Sigmoid colon (tissue), 4 donors: ENCODE results near the gene SFXN5.

Source experiments
- EP300 ChIP-seq, 4 donors: sonication (generic); formaldehyde crosslinking; IDR thresholded peaks; one replicate each; pipeline ENCODE4 v1.6.1; 2017; ENCODE audit warnings: antibody characterized with exemption in 4 of 4
- TF ChIP-seq, protein P1 (sequence below), 4 experiments: fragments of 450-650 bp in 3 of 4; fragments of 200-600 bp in 1 of 4; IDR thresholded peaks; one replicate each; pipeline ENCODE4 v1.5.1; 2016 to 2019; ENCODE audit warnings: antibody characterized with exemption in 4 of 4, mild to moderate bottlenecking in 3 of 4, moderate library complexity in 2 of 4

DNA sequence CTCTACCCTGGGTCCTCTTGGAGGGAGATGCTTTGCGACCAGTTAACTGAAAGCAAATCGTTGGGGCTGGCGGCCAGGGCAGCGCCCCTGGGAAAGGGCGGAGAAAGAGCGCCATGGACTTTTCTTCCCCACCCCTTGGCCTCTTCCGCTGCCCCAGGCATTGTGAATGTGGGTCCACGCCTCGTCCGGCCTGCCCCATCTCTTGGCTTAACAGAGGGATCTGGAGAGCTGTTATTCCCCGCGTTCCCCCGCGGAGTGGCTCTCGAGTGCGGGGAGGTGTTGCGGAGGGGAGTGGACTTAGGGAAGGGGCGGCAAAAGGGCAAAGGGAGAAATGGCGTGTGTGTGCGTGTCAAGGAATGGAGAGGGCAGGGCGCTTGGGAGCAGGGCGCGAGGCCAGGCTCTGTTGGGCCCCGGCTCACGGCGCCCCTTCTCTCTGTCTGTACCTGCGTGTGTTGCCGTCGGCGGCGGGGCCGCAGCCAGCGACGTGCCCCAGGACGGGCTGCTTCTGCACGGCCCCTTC is 147.6 kb downstream of the SFXN5 start:
- TF ChIP-seq, protein P1, sequence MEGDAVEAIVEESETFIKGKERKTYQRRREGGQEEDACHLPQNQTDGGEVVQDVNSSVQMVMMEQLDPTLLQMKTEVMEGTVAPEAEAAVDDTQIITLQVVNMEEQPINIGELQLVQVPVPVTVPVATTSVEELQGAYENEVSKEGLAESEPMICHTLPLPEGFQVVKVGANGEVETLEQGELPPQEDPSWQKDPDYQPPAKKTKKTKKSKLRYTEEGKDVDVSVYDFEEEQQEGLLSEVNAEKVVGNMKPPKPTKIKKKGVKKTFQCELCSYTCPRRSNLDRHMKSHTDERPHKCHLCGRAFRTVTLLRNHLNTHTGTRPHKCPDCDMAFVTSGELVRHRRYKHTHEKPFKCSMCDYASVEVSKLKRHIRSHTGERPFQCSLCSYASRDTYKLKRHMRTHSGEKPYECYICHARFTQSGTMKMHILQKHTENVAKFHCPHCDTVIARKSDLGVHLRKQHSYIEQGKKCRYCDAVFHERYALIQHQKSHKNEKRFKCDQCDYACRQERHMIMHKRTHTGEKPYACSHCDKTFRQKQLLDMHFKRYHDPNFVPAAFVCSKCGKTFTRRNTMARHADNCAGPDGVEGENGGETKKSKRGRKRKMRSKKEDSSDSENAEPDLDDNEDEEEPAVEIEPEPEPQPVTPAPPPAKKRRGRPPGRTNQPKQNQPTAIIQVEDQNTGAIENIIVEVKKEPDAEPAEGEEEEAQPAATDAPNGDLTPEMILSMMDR (IDR thresholded peaks at IDR 0.05), result no peak
- TF ChIP-seq EP300 (IDR thresholded peaks at IDR 0.05), result no peak
